Loucy (cell line): ENCODE measurements around the gene MGAT5B.

Source experiments
- CTCF ChIP-seq: fragments of 200-600 bp; sonication (generic); conservative IDR thresholded peaks from 2 replicates; pipeline ENCODE4 v1.5.1; 2014; ENCODE audit warnings: mild to moderate bottlenecking, antibody characterized with exemption, low read length
- EZH2phosphoT487 ChIP-seq: fragments of 200-600 bp; IDR thresholded peaks from 2 replicates; pipeline ENCODE4 v1.6.1; 2018; ENCODE audit warnings: antibody characterized with exemption, mild to moderate bottlenecking, moderate library complexity, borderline replicate concordance

- TF ChIP-seq EZH2phosphoT487 (no peak), CTCF (no peak)
Measured at GRCh38 chr17:76844485-76844829, 23.7 kb upstream of the MGAT5B start.
